Bronchial epithelial cell (primary cell): ENCODE data around the gene STMN3. TPM values are rescaled to one million over a fixed set of nuclear protein-coding genes. Genes with fewer than 3 reads are reported as not detected.
"Not testable (repeated sequence)": the region's sequence is repeated elsewhere in the genome, so short reads cannot be mapped to it uniquely, and the experiment has no call there.

Experiments
- DNase-seq: peaks from one replicate; pipeline ENCODE4 v3.0.0-alpha.2; 2010; ENCODE audit warnings: low read depth
- FAIRE-seq: peaks from 2 replicates; lab custom pipeline; 2011; peaks lifted over from hg19 to GRCh38; lab: Jason Lieb, UNC
- H3K27me3 ChIP-seq: 2 replicates; pipeline ENCODE4 v1.5.1; 2011; ENCODE audit warnings: low read length; ENCODE audit not compliant: control insufficient read depth, insufficient read depth
- H3K36me3 ChIP-seq: 2 replicates; pipeline ENCODE4 v1.5.1; 2011; ENCODE audit warnings: low read length; ENCODE audit not compliant: control insufficient read depth, insufficient read depth
- H3K4me3 ChIP-seq: 2 replicates; pipeline ENCODE4 v1.5.1; 2011; ENCODE audit warnings: mild to moderate bottlenecking, low read depth, low read length, control low read depth
- total RNA-seq: library from RNA; depleted of rRNA; stranded (reverse); fragments of >200 nt; gene quantifications from 2 replicates; pipeline ENCODE4 v1.2.1, GENCODE V29; 2014
- TF ChIP-seq, protein P1 (sequence below): IDR thresholded peaks from 2 replicates; pipeline ENCODE4 v1.5.1; 2011; ENCODE audit warnings: mild to moderate bottlenecking, moderate library complexity, low read length, control low read depth, inconsistent platforms; ENCODE audit not compliant: insufficient read depth, severe bottlenecking

STMN3 gene
- total RNA-seq, 1 donor from 2014 or later: not detected

DNA sequence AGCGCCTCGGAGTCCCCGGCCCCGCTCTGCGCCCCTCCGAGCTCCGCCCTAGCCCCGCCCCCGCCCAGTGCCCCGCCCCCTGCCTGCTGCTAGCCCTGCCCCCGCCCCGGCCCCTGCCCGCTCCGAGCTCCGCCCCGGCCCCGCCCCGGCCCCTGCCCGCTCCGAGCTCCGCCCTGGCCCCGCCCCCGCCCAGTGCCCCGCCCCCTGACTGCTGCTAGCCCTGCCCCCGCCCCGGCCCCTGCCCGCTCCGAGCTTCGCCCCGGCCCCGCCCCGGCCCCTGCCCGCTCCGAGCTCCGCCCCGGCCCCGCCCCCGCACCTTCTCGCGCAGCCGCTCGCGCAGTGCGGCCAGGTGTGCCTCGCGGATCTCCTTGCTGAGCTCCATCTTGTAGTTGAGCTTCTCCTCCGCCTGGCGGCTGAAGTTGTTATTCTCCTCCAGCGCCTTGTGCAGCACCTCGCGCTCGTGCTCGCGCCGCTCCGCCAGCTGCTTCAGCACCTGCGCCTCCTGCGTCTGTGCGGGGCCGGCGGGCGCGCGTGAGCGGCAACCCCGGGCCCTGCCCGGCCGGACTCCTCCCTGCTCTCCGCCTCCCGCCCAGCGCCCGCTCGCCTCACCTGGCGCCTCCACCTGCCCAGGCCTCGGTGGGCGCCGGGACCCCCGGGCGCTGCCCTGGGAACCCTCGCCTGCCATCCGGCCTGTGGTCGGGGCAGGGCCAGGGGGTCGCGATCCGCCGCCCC is 11.3 kb downstream of the STMN3 start:
- Histone ChIP-seq H3K4me3 (peak overlapping the region; percentile 50), H3K27me3 (no peaks in the 10 kb centered on the region), H3K36me3 (no peaks in the 10 kb centered on the region)
- TF ChIP-seq, protein P1, sequence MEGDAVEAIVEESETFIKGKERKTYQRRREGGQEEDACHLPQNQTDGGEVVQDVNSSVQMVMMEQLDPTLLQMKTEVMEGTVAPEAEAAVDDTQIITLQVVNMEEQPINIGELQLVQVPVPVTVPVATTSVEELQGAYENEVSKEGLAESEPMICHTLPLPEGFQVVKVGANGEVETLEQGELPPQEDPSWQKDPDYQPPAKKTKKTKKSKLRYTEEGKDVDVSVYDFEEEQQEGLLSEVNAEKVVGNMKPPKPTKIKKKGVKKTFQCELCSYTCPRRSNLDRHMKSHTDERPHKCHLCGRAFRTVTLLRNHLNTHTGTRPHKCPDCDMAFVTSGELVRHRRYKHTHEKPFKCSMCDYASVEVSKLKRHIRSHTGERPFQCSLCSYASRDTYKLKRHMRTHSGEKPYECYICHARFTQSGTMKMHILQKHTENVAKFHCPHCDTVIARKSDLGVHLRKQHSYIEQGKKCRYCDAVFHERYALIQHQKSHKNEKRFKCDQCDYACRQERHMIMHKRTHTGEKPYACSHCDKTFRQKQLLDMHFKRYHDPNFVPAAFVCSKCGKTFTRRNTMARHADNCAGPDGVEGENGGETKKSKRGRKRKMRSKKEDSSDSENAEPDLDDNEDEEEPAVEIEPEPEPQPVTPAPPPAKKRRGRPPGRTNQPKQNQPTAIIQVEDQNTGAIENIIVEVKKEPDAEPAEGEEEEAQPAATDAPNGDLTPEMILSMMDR: peak; percentile 69
- no peak for FAIRE-seq
- DNase-seq: peak; percentile 75

DNA sequence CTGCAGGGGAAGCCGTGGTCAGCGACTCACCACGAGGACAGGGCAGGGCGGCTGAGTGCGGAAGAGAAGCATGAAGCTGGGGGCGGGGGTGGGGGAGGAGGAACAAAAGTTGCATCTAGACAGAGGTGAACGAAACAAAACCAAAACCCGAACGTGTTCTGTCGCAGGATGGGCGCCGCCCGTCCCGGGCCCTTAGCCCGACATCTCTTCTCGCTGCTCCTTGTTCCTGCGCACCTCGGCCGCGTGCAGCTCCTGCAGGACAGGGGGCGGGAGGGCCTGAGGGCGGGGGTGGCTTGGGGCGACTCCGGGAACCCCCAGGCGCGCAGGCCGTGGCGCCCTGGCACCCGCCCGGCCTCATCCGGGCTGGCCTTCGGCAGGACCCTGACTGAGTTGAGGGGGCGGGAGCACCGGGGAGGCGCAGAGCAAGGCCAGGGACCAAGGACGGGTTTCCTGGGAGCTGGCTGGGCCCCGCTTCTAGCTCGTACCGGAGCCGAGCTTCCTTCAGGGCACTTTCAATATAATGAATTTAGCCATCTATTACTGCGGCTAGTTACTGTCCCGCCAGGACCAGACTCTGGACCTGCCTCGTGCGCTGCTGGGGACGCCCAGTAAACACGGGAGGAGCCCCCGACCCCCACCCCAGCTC is 12.0 kb downstream of the STMN3 start:
- Histone ChIP-seq H3K27me3 (no peaks in the 10 kb centered on the region), H3K4me3 (peak overlapping the region; percentile 50), H3K36me3 (no peaks in the 10 kb centered on the region)
- no peak for FAIRE-seq
- DNase-seq: peak; percentile 21
- TF ChIP-seq, protein P1: no peak

DNA sequence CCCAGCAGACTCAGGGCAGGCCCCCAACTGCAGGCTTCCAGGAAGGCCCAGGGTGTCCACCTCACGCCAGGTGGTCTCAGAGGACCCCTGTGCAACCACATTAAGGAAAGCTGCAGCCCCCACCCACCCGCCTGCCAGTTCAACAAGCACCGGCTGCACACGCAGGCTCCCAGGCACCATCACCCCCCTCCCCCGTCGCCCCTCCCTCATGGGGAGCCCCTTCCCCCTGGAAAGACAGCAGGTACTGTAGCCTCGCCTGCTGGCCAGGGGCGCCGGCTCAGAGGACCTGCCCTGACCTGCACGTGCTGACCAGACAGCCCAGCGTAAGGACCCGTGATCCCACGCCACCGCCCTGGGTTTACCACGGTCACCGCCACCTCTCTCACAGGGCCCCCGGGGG is 12.5 kb downstream of the STMN3 start:
- H3K36me3 ChIP-seq, FAIRE-seq, H3K27me3 ChIP-seq, H3K4me3 ChIP-seq, DNase-seq: not testable (repeated sequence)

DNA sequence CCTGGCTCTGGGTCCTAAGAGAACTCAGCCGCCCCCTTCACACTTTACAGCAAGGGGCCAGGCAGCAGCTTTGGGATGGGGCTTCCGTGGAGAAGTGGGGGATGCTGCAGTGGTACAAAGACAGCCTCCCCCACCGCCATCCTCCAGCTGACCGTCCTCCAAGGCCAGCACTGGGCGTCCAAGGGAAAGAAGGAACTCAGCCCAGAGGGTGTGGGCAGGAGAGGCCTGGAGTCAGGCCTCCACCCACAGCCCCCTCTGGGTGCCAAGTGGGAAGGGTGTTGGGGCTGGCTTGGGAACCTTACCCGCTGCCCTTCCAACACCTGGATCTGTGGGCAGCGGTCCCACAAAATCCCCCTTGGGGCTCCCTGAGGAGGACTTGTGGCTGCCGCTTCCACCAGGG is 13.1 kb downstream of the STMN3 start:
- Histone ChIP-seq H3K27me3 (no peaks in the 10 kb centered on the region), H3K4me3 (no peak overlapping the region), H3K36me3 (no peaks in the 10 kb centered on the region)
- TF ChIP-seq, protein P1: no peak
- no peak for FAIRE-seq
- no peak for DNase-seq

DNA sequence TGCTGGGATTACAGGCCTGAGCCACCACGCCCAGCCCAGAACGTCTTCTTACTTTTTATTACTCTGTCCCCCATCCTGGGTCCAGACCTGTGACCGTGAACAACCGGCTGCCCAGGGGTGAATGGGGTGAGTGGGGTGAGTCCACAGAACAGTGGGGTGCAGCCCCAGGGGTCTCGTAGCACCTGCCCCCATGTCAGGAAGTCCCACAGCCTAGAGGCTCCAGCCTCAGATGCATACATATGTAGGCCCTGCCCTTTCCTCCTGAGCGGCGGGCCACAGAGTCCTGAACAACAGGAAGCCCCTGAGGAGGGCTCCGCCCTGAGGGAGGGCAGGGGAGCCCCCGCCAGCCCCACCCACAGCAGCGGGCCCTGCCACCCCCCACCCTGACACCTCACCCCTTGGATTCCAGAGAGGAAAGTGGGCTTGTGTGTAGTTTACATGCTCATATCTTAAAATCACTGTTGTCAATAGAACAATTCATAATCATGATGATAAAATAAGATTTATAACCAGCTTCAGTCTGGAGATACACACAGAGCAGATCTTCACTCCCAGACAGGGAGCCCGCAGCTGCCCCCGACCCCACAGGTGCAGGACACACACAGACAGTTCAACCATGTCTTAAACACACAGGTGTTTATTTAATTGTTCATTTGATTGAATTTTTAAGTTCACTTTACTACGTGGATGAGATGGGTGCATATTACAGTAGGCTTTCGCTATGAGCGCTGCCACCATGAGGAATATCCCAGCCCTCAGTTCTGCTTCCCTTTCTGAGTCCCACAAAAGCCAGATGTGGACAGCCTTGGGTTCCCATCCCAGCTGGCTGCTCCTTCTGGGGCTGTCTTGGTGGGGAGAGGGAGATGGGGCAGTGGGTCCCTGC is 13.9 kb downstream of the STMN3 start:
- Histone ChIP-seq H3K36me3 (no peaks in the 10 kb centered on the region), H3K27me3 (no peaks in the 10 kb centered on the region), H3K4me3 (no peak overlapping the region)
- TF ChIP-seq, protein P1: no peak
- FAIRE-seq (no peak), DNase-seq (no peak)
